Cardiac muscle cell (in vitro differentiated cells and primary cell): Measurements from ENCODE around the gene KIF5C. TPM values are rescaled to one million over a fixed set of nuclear protein-coding genes. Genes with fewer than 3 reads are reported as not detected.
"Not testable (repeated sequence)": the region's sequence is repeated elsewhere in the genome, so short reads cannot be mapped to it uniquely, and the experiment has no call there.

Source experiments
- DNase-seq, 2 donors: peaks; one replicate each; pipeline versions ENCODE4 v3.0.0 to v3.0.0-alpha.2; 2010 to 2017; ENCODE audit warnings: low read depth in 1 of 2, low spot score in 1 of 2
- H3K27ac ChIP-seq: fragments of 200-600 bp; sonication (generic); 2 replicates; pipeline ENCODE4 v1.5.1; 2016
- H3K27me3 ChIP-seq: fragments of 200-600 bp; sonication (generic); 2 replicates; pipeline ENCODE4 v1.6.0; 2016; ENCODE audit warnings: control low read depth
- H3K36me3 ChIP-seq: fragments of 200-600 bp; sonication (generic); 2 replicates; pipeline ENCODE4 v1.5.1; 2016; ENCODE audit warnings: control low read depth
- H3K4me1 ChIP-seq: fragments of 200-600 bp; sonication (generic); 2 replicates; pipeline ENCODE4 v1.8.1; 2017; ENCODE audit warnings: low read depth, mild to moderate bottlenecking, mixed run types
- H3K4me3 ChIP-seq: fragments of 200-600 bp; sonication (generic); 2 replicates; pipeline ENCODE4 v1.5.1; 2016; ENCODE audit warnings: mild to moderate bottlenecking
- H3K9me3 ChIP-seq: fragments of 200-600 bp; sonication (generic); 2 replicates; pipeline ENCODE4 v1.5.1; 2017; ENCODE audit warnings: low read depth, mild to moderate bottlenecking, control low read depth
- polyA plus RNA-seq: library from polyadenylated mRNA; unstranded; fragments of >200 nt; fragmentation: Nextera tagmentation; extraction: Ambion mirVana; gene quantifications from 2 replicates; pipeline ENCODE4 v1.2.1, GENCODE V29; 2016
- total RNA-seq: library from RNA; depleted of rRNA; stranded (reverse); fragments of >200 nt; gene quantifications from 2 replicates; pipeline ENCODE4 v1.2.3, GENCODE V29; 2016
- TF ChIP-seq, protein P1 (sequence below): IDR thresholded peaks from 2 replicates; pipeline ENCODE4 v1.5.1; 2012; ENCODE audit warnings: low read depth, mild to moderate bottlenecking, low read length

The KIF5C gene
- total and polyA plus RNA-seq, 2 experiments from 2014 or later, result 0.82 to 3.0 TPM

DNA sequence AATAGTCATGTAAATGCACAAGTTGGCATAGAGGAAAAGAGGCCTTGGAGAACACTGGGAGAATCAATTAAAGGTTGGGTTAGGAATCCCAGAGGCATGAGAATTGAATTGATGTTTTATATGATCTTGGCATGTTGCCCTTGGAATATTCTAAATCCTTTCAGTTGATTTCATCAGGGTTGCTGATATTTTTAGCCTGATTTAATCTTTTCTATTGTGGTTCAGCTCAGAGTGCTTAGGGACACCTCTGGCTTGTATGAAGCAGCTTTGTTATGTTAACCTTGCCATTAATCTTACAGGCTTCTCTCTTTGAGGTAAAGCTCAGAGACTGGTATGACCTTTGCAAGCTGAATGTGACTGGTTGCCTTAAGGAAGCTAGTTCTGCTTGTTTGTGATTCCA lies 99.1 kb downstream of the KIF5C start:
- Histone ChIP-seq H3K9me3 (no peaks in the 10 kb centered on the region), H3K4me3 (no peak overlapping the region), H3K27me3 (no peaks in the 10 kb centered on the region), H3K27ac (no peak overlapping the region), H3K36me3 (no peaks in the 10 kb centered on the region), H3K4me1 (no peaks in the 10 kb centered on the region)
- no peak for DNase-seq
- TF ChIP-seq, protein P1, sequence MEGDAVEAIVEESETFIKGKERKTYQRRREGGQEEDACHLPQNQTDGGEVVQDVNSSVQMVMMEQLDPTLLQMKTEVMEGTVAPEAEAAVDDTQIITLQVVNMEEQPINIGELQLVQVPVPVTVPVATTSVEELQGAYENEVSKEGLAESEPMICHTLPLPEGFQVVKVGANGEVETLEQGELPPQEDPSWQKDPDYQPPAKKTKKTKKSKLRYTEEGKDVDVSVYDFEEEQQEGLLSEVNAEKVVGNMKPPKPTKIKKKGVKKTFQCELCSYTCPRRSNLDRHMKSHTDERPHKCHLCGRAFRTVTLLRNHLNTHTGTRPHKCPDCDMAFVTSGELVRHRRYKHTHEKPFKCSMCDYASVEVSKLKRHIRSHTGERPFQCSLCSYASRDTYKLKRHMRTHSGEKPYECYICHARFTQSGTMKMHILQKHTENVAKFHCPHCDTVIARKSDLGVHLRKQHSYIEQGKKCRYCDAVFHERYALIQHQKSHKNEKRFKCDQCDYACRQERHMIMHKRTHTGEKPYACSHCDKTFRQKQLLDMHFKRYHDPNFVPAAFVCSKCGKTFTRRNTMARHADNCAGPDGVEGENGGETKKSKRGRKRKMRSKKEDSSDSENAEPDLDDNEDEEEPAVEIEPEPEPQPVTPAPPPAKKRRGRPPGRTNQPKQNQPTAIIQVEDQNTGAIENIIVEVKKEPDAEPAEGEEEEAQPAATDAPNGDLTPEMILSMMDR, result no peak

DNA sequence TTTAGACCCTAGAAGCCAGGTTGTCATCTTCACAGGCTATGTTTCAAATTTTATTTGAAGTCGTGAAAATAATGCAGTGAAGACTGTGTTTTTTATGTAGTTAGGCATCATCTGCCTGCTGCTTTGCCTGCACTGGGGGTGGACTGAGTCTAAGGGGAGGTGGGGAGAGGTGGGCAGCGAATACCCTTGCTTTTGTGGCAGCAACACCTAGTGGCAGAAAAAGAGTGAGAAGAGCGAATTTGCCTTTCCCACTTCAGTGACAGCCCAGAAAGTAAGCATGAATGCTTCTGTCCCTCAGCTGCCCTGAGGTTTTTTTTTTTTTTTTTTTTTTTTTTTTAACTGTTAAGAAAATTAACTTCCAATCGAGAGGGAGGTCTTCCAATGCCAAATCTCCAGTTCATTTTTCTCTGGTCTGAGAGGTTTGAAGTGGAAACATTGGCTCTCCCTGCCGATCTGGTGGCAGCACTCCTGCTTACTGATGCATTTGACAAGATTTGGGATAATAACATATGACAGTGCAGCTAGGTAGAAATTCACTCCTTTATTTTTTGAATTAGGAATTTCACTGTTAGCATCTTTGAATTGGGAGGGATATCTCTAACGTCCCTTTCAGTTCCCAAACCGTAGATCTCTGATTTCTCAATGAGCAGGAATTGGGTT lies 103.1 kb downstream of the KIF5C start:
- DNase-seq, result peak in 1 of 2 donors; percentile 10
- TF ChIP-seq, protein P1, result no peak
- Histone ChIP-seq H3K36me3 (no peaks in the 10 kb centered on the region), H3K4me1 (no peaks in the 10 kb centered on the region), H3K4me3 (no peak overlapping the region), H3K27me3 (no peaks in the 10 kb centered on the region), H3K27ac (no peak overlapping the region), H3K9me3 (no peaks in the 10 kb centered on the region)

DNA sequence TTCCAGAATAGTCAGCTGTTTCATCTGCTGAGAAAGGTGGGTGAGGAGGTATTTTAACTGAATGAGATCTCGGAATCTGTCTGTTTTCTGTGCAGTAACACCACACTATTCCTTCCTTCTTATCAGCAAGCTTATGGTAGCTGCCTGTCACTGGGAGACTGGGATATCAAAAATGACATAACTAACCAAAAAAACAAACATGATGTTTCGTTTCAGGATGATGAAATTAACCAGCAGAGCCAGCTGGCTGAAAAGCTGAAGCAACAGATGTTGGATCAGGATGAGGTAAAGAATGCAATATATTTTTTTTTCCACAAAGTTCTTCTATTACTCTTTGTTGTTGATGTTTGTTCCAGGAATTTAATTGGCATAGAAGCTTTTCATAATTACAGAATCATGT lies 103.7 kb downstream of the KIF5C start:
- Histone ChIP-seq H3K27me3 (no peaks in the 10 kb centered on the region), H3K36me3 (no peaks in the 10 kb centered on the region), H3K4me1 (no peaks in the 10 kb centered on the region), H3K27ac (no peak overlapping the region), H3K9me3 (no peaks in the 10 kb centered on the region), H3K4me3 (no peak overlapping the region)
- TF ChIP-seq, protein P1, result no peak
- peak in 1 of 2 donors; percentile 51 for DNase-seq

DNA sequence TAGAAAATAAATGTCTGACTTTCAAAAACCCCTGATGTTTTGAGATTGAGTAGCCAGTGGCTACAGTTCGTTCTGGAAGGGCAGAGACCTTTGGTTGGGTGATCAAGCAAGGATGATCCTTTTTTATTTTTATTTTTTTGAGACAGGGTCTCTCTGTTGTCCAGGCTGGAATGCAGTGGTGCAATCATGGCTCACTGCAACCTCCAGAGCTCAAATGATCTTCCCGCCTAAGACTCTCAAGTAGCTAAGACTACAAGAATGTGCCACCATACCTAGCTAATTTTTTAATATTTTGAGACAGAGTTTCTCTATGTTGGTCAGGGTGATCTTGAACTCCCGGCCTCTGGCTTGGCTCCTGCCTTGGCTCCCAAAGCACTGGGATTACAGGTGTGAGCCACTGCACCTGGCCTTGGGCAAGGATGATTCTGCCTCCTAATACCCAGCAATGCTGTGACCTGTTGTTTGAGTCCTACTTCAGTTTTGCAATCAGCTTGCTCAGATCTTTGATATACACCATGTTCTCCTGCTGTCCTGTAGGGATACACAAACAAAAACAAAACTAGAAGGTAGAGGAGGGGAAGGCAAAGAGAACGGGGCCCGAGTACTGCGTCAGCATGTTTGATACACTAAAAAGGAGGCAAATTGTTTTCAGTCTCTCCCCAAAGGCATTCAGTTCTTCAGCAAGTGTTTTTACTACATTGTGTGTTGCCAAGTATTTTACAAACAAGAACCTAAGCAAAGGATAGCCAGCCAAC lies 104.3 kb downstream of the KIF5C start:
- no peak overlapping the region for H3K27ac ChIP-seq
- H3K27me3 ChIP-seq, result no peaks in the 10 kb centered on the region
- H3K9me3 ChIP-seq, result no peaks in the 10 kb centered on the region
- TF ChIP-seq, protein P1, result no peak
- no peaks in the 10 kb centered on the region for H3K4me1 ChIP-seq
- no peak for DNase-seq
- H3K36me3 ChIP-seq, result no peaks in the 10 kb centered on the region
- H3K4me3 ChIP-seq, result no peak overlapping the region

DNA sequence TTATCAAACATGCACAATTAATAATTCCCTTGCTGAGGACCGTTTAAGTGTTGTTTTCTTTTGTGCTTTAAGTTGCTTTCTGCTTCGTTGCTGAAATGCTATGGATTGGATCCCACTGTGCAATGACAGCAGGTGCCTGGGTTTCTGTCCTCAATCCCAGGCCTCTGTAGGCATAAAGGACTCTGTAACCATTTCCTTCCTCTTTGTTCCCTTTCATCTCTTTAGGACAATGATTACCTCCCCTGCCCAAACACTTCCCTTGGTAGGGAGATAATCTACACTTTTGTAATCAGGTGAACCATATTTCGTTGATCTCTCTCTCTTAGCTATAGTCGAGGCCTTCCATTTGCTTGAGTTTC lies 104.9 kb downstream of the KIF5C start:
- DNase-seq, result no peak

DNA sequence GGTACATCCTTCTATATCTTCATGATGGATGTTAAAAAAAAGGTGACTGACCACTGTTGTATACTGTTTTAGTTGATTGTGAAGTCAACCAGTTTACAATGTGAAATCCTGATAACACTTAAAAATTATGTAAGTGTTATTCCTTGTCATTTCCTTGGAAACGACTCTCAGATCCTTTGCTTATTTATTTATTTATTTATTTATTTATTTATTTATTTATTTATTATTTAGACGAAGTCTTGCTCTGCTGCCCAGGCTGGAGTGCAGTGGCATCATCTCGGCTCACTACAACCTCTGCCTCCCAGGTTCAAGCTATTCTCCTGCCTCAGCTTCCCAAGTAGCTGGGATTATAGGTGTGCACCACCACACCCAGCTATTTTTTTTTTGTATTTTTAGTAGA lies 105.5 kb downstream of the KIF5C start:
- not testable (repeated sequence) for H3K4me1 ChIP-seq, H3K27ac ChIP-seq, H3K36me3 ChIP-seq, H3K9me3 ChIP-seq, H3K4me3 ChIP-seq, DNase-seq, H3K27me3 ChIP-seq

More for the DNA sequence above, 104.9 kb downstream of the KIF5C start:
- H3K9me3 ChIP-seq, result no peaks in the 10 kb centered on the region
- no peaks in the 10 kb centered on the region for H3K4me1 ChIP-seq
- no peaks in the 10 kb centered on the region for H3K36me3 ChIP-seq
- no peaks in the 10 kb centered on the region for H3K27me3 ChIP-seq
- H3K27ac ChIP-seq, result no peak overlapping the region
- H3K4me3 ChIP-seq, result no peak overlapping the region
- TF ChIP-seq, protein P1, result no peak
